Pons (tissue), 1 donor: Measurements from ENCODE around the gene RPS19BP1.
"Not testable (repeated sequence)": the region's sequence is repeated elsewhere in the genome, so short reads cannot be mapped to it uniquely, and the experiment has no call there.

Experiments
- DNase-seq: peaks from one replicate; pipeline ENCODE4 v3.0.0-alpha.2; 2016; ENCODE audit warnings: low spot score

RPS19BP1 gene

DNA sequence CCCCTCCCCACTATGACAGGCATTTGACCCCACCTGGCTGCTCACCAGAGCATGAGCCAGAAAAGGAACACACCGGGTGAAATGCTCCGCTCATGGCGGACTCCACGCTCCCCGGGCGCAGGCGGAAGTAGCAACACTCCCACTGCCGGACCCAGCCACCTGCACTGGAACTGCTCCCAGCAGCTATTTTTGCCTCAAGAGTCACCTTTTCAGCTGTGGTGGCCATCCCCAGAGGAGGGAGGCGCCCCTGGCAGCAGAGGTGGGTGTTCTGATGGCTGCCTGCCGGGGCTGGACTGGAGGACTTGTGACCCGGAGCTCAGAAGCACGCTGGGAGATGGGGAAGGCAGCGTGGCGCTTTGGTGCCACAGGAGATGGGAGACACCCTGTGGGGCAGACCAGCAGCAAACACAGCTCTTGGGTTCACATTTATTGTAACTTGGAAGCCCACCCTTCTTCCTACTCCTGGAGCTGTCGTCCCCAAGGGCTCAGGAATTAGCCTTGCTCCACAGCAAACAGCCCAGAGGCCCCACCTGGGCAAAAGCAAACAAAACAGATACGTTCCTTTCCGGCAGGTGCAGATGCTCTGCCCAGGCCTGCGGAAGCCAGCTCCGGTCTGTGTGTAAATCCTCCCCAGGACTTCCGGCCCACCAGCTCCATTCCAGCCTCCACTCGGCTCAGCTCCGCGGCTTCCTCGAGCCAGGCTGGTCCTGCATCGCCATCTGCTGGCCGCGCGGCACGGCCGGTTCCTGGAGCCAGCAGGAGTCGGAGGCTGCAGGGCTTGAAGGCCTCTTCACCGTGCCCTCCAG lies 3.7 kb downstream of the RPS19BP1 start:
- peak; percentile 87 for DNase-seq

DNA sequence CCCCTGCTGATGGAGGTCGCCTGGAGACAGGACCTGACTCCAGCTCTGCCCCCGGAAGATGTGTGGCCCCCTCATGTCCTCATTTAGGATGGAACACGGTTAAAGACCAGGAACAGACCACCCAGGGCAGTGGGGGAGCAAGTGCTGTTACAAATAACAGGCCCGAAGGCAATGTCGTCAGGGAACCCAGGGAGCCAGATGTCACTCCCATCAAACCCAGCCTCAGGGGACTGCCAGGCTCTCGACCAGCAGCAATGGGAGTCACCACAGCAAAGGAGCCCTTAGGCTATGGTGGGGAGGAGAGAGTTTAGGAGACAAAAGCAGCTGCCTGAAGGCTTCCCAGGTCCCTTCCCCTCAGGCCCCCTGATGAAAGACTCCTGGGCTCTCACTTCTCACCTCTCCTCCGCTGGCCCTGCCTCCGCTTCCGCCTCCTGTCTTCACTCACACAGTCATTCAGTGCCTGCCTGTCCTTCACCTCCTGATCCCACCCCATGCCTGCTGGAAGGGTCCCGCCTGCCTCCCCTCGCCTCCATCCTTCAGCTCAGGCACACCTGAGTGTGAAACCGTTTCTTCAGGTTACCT lies 4.4 kb downstream of the RPS19BP1 start:
- no peak for DNase-seq

- no peak for DNase-seq
Measured at GRCh38 chr22:39527481-39527961, 5.0 kb downstream of the RPS19BP1 start.

GRCh38 chr22:39526736-39527171 lies 5.8 kb downstream of the RPS19BP1 start:
- DNase-seq: no peak

DNA sequence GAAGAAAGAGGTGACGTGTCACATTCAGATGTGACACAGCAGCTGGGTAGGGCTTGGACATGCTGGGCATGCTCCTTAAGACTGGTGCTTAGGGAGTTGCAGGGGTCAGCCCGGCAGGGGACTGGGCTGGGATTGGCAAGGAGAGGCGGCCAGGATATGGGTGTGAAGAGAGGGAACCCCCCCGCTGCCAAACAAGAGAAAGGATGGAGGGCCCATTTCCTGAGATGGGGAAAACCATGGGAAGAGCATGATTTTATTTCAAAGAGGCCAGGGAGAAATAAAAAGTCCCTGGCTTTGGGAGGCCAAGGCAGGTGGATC lies 6.9 kb downstream of the RPS19BP1 start:
- DNase-seq: no peak

- no peak for DNase-seq
Measured at GRCh38 chr22:39524753-39525657, 7.5 kb downstream of the RPS19BP1 start.

DNA sequence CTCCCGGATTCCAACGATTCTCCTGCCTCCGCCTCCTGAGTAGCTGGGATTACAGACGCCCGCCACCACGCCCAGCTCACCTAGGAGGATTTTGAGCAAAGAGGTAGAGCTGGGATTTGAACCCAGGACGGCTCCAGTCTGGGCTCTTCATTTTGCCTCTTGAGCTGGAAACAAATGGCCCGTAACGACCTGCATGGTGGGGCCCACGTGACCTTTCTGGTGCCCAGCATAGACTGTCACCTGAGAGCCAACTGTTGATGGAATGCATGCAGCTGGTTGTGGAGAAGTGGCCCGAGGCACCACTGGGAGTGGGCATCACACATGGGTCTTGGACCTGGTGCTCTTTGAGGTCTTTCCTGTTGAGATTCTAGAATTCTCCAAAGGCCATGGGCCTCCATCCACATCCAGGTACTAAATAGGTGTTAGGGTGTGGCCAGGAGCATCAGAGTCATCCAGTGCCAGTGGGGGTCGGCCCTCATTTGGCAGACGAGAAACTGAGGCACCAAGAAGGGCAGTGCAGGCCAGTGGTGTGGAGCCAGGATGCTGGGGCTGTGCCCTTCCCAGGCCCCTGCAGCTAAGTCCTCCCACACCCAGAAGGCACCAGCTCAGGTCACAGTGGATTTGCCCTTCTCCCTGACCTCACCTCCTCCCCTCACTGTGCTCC lies 8.3 kb downstream of the RPS19BP1 start:
- DNase-seq: no peak

GRCh38 chr22:39522567-39523300 lies 9.8 kb downstream of the RPS19BP1 start:
- DNase-seq: peak; percentile 41

- DNase-seq: not testable (repeated sequence)
Measured at GRCh38 chr22:39522091-39522490, 10.5 kb downstream of the RPS19BP1 start.

GRCh38 chr22:39521106-39521885 lies 11.3 kb downstream of the RPS19BP1 start:
- not testable (repeated sequence) for DNase-seq

GRCh38 chr22:39520226-39521105 lies 12.1 kb downstream of the RPS19BP1 start, which contains the start of gene ATF4:
Gene ATF4, plus strand, starts transcription at chr22:39520562. Its CDS starts 884 bp downstream, at chr22:39521446.
- peak; percentile 92 for DNase-seq

DNA sequence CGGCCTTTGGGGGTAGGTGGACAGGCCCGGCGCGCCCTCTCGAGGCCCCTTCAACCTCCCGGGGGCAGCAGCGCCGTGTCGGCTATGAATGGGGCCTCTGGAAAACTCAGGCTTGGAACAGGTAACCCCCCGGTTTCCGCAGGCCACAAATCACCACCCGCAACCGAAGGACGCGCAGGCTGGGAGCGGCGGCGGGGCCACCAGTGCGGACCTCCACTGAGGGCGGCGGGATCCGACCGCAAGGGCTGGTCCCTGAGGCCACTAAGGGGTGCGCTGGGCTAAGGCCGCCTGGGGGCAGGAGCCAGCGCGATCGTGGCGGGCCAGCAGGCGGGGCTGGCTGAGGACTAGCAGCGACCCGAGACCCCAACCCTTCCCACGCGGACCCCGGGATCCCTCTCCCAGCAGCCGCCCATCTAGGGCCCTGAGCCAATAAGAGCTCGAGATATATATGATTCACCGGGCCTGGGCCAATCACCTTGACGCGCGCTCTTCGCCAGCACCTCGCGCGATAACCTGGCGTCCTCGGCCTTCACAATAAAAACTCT lies 12.8 kb downstream of the RPS19BP1 start:
- peak; percentile 58 for DNase-seq

- DNase-seq: no peak
Measured at GRCh38 chr22:39518996-39519680, 13.4 kb downstream of the RPS19BP1 start.

- no peak for DNase-seq
Measured at GRCh38 chr22:39518144-39518786, 14.3 kb downstream of the RPS19BP1 start.

DNA sequence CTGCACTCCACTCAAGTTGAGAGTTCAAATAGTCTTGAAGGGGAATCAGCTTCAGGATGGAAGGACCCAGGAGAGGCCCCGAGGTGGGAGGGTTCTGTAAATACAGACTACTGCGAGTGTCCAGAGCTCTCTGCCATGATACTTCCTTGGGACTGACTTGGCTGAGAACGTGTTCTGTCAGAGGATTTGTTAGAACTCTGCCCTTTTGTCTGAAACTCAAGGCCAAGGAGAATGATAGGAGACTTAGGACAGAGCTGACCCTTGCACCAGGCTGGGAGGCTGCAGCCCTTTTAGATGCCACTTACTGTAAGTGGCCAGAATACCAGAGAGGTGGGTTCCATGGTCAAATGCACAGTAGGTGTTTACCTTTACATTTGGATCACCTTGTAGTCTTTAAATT lies 15.1 kb downstream of the RPS19BP1 start:
- no peak for DNase-seq

DNA sequence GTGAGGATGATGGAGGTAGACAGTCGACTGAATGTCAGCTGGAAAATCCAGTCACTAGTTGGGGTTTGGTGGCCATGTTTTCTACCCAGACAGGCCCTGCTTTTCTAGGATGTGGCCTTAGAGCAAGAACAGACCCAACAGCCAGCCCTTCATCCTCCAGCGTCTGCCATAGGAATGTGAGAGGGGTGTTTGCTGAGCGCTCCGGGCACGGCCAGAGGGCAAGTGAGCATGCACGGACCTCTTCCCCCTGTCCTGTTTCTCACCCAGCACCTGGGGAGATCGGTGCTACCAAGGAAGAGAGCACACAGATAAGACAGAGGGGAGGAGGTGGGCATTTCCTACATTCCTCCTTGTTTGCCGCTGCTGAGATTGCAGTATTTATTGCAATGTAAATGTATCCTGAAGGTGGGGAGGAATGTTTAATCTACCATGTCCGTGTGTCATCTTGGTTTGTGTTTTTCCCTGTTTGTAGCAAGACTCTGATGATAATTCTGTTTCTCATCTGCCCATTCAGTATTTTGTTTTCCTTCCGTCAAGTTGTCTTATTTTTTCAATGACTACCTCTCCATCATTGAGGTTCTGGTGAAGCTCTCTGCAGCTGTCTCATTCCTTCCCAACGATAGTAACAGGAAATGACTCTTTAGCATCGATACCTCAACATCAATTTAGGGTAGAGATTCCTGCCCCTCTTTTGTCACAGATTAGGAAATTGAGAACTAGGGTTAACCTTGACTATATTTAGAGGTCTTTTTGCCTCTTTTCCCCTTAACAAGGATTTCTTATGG lies 17.1 kb downstream of the RPS19BP1 start:
- no peak for DNase-seq

DNA sequence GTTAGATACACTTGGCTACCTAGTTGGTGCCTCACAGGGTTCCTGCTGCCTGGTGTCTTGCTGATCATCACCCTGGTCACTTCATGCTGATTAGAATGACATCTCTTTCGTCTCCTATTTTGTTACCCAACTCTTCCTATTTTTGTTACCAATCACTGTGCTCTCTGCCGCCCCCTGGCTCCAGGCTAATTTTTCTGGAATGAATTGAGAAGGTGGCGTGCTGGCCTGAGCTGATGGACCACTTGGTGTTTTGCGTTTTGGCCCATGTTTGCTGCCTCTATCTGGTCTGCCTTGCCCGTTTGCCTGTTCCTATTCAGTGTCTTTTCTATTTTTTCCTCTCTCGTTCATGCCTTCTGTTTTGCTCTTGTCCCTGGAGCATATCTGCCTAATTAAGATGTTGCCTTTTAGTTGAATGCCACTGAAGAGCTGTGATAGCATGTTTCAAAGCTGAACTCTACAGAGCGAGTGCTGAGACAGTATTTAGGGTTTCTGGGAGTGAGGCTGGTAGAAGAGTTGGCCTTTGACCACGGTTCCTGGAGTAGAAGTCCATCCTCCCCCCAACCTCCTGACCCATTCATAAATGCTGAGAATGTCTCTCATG lies 18.1 kb downstream of the RPS19BP1 start:
- peak; percentile 70 for DNase-seq
